Measurements from ENCODE around the gene SPATA33. TPM values are rescaled to one million over a fixed set of nuclear protein-coding genes. Genes with fewer than 3 reads are reported as not detected.
"Not testable (repeated sequence)": the region's sequence is repeated elsewhere in the genome, so short reads cannot be mapped to it uniquely, and the experiment has no call there.

The SPATA33 gene
- total RNA-seq, 1 donor from 2014 or later = 6.5 TPM

DNA sequence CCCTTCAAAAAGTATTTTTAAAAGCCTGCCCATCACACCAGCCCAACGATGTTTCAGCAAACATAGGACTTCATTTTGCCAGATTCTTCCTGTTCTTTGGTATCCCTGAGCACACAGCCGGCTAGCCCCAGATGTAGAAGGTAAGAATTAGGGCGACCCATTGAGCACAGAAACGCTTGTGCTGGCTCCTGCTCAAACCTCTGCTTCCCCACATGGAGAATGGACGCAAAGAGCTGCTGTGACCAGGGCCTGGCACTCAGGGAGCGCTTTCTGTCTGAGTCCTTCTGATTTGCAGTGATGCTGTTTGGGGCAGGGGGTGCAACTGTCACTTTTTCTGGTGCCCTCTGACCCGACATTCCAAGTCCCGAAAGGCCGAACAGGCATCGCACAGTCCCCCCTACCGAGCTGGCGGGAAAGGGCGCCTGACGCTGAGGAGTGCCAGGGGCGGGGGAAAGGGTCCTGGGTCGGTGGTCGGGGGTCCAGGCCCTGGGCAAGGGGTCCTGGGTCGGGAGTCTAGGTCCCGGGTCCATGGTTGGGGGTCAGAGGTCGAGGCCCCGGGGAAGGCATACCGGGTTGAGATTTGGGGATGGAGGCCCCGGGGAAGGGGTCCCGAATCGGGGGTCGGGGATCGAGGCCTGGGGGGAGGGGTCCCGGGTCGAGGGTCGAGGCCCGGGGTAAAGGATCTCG is 1.1 kb upstream of the SPATA33 start:
- ATAC-seq (no peak), DNase-seq (ENCODE audit: low spot score) (no peak)
- intact Hi-C loops (cut with DNase I) = no loop called here

DNA sequence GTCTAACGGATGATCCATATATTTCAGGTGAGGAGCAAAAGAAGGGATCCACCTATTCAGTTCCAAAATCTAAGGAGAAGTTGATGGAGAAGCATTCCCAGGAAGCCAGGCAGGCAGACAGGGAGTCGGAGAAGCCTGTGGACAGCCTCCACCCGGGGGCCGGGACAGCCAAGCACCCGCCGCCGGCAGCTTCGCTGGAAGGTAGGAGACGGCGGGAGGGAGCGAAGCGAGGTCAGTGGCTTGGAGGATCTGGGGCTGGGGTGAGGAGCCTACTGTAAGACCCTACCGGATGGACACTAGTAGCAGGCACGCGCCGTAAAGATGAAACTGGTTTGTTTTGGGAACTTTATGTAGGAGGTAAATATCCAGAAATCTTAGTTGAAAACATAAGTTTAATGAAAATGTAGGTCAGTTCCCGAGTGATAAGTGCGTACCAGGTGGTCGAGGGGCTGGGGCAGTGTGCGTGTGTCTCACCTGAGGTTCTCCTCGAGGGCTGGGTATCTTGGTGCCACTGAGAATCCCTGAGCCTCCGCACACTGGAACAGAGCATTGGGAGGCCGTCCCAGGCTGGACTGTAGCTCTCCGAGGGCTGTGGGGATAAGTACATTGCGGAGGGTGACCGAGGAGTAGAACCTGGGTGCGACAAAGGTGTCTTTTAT is 714 bp downstream of the SPATA33 start:
- DNase-seq (ENCODE audit: low spot score) = no peak
- intact Hi-C loops (cut with DNase I) = no loop called here
- no peak for ATAC-seq

GRCh38 chr16:89660146-89660545 is 2.5 kb downstream of the SPATA33 start:
- intact Hi-C loops (cut with DNase I) = no loop called here
- DNase-seq (ENCODE audit: low spot score) (no peak), ATAC-seq (no peak)

DNA sequence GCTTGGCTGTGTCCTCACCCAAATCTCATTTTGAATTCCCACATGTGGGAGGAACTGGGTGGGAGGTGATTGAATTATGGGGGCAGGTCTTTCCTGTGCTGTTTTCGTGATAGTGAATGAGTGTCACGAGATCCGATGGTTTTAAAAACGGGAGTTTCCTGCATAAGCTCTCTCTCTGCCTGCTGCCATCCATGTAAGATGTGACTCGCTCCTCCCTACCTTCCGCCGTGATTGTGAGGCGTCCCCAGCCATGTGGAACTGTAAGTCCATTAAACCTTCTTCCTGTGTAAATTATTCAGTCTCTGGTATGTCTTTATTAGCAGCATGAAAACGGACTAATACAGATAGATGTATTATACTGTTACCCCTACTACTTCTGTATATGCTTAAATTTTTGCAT is 3.6 kb downstream of the SPATA33 start:
- DNase-seq (ENCODE audit: low spot score) = no peak

GRCh38 chr16:89664238-89664637 is 6.6 kb downstream of the SPATA33 start:
- intact Hi-C loops (cut with DNase I); ATAC-seq; DNase-seq (ENCODE audit: low spot score): not testable (repeated sequence)

More for the DNA sequence above, 3.6 kb downstream of the SPATA33 start:
- no peak for ATAC-seq
- intact Hi-C loops (cut with DNase I) = no loop called here

DNA sequence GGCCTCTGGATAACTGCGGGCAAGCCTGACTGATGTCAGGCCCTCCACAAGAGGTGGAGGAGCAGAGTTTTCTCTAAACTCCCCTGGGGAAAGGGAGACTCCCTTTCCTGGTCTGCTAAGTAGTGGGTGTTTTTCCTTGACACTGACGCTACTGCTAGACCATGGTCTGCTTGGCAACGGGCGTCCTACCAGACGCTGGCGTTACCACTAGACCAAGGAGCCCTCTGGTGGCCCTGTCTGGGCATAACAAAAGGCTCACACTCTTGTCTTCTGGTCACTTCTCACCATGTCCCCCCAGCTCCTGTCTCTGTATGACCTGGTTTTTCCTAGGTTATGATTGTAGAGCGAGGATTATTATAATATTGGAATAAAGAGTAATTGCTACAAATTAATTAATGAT is 9.4 kb downstream of the SPATA33 start:
- DNase-seq (ENCODE audit: low spot score); intact Hi-C loops (cut with DNase I); ATAC-seq: not testable (repeated sequence)

GRCh38 chr16:89667633-89668032 is 10.0 kb downstream of the SPATA33 start:
- no peak for DNase-seq (ENCODE audit: low spot score)
- intact Hi-C loops (cut with DNase I) = no loop called here
- no peak for ATAC-seq

GRCh38 chr16:89668790-89669158 is 11.1 kb downstream of the SPATA33 start:
- intact Hi-C loops (cut with DNase I) = no loop called here
- DNase-seq (ENCODE audit: low spot score) (no peak), ATAC-seq (no peak)

DNA sequence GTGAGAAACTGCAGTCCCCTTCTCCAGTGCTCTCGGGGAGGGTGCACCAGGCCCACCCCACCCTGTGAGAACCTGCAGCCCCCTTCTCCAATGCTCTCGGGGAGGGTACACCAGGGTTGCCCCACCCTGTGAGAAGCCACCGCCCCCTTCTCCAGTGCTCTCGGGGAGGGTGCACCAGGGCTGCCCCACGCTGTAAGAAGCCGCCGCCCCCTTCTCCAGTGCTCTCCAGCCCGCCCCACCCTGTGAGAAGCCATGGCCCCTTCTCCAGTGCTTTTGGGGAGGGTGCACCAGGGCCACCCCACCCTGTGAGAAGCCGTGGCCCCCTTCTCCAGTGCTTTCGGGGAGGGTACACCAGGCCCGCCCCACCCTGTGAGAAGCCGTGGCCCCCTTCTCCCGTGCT is 12.1 kb downstream of the SPATA33 start:
- intact Hi-C loops (cut with DNase I) = no loop called here
- no peak for DNase-seq (ENCODE audit: low spot score)
- ATAC-seq = no peak

DNA sequence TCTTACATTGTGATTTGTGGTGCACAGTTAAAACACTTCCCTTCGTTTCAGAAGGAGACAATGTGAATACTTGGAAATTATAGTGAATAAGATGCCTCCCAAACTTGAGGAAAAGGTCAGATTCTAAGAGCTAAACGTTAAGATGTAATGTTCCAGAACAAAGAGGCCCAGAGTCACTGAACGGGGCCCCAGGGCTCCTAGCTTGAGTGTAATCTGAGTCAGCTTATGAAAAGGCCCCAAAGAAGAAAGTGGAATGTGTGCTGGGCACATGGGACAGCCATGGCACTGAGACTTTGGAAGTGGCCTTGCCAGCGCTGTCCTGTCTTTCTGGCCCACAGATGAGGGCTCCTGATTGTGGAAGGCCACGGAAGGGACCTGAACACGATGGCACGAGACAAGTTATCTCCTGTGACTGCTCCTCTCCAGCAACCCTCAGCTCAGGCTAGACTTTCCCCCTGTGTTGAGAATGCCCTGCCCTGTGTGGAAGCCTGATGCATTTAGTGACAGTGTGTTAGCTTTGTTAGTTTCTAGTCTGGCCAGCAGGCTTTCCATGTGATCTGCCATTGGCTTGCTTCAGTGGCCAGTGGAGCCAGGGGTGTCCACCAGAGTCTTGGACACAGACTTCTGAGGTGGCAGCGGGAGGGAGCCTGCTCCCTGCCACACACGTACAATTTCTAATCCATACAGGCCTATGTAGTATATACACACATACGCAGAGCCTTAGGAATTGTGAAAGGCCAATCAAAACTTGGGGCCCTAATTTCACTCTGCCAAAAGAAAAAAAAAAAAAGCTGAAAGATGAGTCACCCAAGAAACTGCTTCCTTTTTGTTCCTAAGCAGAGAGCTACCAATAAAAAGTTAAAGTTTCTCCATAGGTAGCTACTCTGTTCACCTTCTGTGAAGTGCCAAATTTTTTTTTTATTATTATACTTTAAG is 13.1 kb downstream of the SPATA33 start:
- intact Hi-C loops (cut with DNase I) = no loop called here
- ATAC-seq (no peak), DNase-seq (ENCODE audit: low spot score) (no peak)

GRCh38 chr16:89671565-89671964 is 13.9 kb downstream of the SPATA33 start:
- ATAC-seq; intact Hi-C loops (cut with DNase I); DNase-seq (ENCODE audit: low spot score): not testable (repeated sequence)

- DNase-seq (ENCODE audit: low spot score) (no peak), ATAC-seq (no peak)
- intact Hi-C loops (cut with DNase I) = no loop called here
Observed at GRCh38 chr16:89672177-89672941, 14.7 kb downstream of the SPATA33 start.

GRCh38 chr16:89678258-89678657 is 20.6 kb downstream of the SPATA33 start:
- DNase-seq (ENCODE audit: low spot score) = no peak
- no peak for ATAC-seq
- intact Hi-C loops (cut with DNase I) = no loop called here

DNA sequence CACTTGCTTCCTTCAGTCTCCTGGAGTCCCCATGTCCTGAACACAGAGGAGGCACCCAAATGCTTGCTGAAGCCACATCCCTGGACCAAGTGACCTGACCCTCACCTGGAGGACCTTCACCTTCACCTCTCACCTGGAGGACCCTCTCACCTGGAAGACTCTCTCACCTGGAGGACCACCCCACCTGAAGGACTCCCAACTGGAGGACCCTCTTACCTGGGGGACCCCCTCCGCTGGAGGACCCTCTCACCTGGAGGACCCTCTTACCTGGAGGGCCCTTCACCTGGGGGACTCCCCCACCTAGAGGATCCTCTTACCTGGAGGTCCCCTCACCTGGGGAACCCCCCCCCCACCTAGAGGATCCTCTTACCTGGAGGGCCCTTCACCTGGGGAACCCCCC is 28.3 kb downstream of the SPATA33 start:
- ATAC-seq (peak; percentile 14), DNase-seq (ENCODE audit: low spot score) (no peak)
- intact Hi-C loops (cut with DNase I) = no loop called here

DNA sequence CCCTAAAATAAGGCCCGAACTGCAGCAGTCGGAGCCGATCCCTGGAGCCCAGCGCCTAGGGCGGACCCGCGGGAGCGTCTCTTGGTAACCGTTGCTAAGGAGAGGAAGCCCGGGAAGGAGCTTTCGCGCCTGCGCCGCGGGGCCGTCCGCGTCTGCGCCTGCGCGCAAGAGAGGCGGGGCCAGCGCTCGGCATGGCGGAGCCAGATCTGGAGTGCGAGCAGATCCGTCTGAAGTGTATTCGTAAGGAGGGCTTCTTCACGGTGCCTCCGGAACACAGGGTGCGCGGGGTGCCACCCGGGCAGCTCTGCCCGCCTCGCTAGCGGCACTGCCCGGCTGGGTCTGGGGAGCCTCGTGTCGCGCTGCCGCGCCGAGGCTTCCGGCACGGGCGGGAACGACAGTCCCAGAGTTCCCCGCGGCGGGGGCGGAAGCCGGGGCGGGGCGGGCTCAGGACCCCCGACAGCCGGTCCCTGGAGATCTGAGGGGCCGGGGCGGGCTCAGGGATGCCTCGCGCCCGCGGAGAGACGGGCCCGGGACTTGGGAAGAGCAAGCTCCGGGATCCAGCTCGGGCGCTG is 29.0 kb downstream of the SPATA33 start, which contains the start of gene CDK10:
Gene CDK10 (plus strand): TSS at position 170 of the 572 bp plus-strand sequence. CDS start 22 bp downstream, at position 192.
- intact Hi-C loops (cut with DNase I) = no loop called here
- DNase-seq (ENCODE audit: low spot score) (peak; percentile 94), ATAC-seq (peak; percentile 97)

DNA sequence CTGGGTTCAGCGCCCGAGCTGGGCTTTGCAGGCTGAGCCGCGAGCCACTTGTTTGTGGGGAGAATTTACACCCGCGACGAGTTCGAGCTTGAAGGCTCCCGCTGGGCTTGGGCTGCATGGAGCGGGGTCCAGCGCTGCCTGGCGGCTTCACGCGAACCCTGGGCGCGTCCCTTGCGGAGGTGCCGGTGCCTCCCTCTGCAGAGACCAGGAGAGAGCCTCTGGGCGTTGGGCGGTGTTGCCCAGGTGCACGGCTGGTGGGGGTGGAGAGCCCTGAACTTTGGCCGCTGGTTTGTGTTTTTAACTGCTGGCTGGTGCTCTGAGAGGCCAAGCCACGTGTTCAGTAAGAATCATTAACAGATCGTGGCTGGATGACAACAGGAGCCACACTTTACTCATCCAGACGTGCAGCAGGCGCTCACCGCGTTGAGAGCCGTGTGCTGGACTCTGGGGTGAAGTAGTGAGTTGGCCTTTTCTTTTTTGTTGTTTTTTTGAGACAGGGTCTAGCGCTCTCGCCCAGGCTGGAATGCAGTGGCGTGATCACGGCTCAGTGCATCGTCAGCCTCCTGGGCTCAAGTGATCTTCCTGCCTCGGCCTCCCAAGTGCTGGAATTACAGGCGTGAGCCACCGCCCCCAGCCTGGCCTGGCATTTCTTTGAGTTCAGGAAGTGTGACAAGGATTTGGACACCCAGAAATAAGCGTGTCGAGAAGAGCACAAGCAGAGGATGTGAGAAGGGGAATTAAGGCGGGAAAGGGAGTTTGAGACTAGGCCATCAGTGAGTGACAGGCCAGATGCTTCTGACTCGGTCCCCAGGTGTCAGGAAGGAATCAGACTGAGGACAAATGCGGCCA is 29.7 kb downstream of the SPATA33 start:
- intact Hi-C loops (cut with DNase I) = no loop called here
- peak; percentile 26 for ATAC-seq
- DNase-seq (ENCODE audit: low spot score) = no peak

GRCh38 chr16:89688395-89688794 is 30.8 kb downstream of the SPATA33 start:
- DNase-seq (ENCODE audit: low spot score) (no peak), ATAC-seq (no peak)
- intact Hi-C loops (cut with DNase I) = no loop called here

- intact Hi-C loops (cut with DNase I) = no loop called here
- DNase-seq (ENCODE audit: low spot score) = no peak
Observed at GRCh38 chr16:89689142-89689541, 31.5 kb downstream of the SPATA33 start.

More at GRCh38 chr16:89689142-89689541, 31.5 kb downstream of the SPATA33 start:
- ATAC-seq = no peak

Data from sciatic nerve (tissue), 2 donors.